ENCODE measurements around the gene IL5RA.

Gene IL5RA

DNA sequence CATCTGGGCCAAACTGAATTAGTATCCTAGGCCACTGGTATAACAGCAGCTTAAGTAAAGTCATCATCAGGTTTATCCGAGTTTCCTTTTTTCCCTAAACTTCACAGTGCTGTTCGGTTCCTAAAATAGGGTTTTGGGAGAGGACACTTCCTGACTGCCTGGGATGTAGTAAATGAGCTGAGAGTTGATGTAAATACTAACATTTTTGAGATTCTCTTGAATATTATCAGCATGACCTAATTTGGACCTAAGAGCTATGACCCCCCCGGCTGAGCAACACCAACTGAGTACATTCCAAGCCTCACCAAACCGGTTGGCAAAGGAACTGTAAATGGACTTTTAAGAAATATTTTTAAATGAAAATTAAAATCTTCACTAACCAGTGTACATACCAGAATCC, 78.8 kb downstream of the IL5RA start:
- TF ChIP-seq CTCF (IDR thresholded peaks at IDR 0.05) (no peak), ZFX (IDR thresholded peaks at IDR 0.05; ENCODE audit: borderline replicate concordance) (no peak)
- no peak overlapping the region for H3K27ac ChIP-seq

GRCh38 chr3:3027976-3028567, 82.1 kb downstream of the IL5RA start:
- no peak for TF ChIP-seq CTCF (IDR thresholded peaks at IDR 0.05)
- no peak for TF ChIP-seq ZFX (IDR thresholded peaks at IDR 0.05; ENCODE audit: borderline replicate concordance)
- no peak overlapping the region for H3K27ac ChIP-seq

- TF ChIP-seq ZFX (IDR thresholded peaks at IDR 0.05; ENCODE audit: borderline replicate concordance) (no peak), CTCF (IDR thresholded peaks at IDR 0.05) (no peak)
Observed at GRCh38 chr3:3023111-3023745, 86.9 kb downstream of the IL5RA start.

DNA sequence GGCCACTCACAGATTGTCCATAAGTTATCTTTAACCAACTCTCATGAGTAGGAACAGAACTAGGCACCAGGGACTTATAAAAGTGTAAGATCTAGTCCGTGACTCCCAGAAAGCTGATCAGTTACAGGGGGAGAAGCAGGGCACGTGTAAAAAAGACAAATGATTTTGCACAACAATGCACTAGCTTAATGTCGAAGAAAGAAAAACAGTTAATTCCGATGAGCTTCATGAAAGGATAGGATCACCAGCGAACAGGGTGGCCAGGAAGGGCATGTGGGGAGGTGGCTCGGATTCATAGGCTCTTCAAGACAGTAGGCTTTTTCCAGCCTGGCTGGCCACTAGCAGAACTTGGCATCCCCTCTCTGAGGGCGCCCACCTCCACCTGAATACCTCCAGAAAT, 90.0 kb downstream of the IL5RA start:
- H3K27ac ChIP-seq: no peak overlapping the region
- TF ChIP-seq ZFX (IDR thresholded peaks at IDR 0.05; ENCODE audit: borderline replicate concordance): no peak
- TF ChIP-seq CTCF (IDR thresholded peaks at IDR 0.05): no peak

More at GRCh38 chr3:3023111-3023745, 86.9 kb downstream of the IL5RA start:
- H3K27ac ChIP-seq: no peak overlapping the region
